Neural cell (in vitro differentiated cells): Measurements from ENCODE around the gene NID2. TPM values are rescaled to one million over a fixed set of nuclear protein-coding genes. Genes with fewer than 3 reads are reported as not detected.

Experiments used
- H2AFZ ChIP-seq: fragments of 200-600, 300-800 bp; sonication (generic), shearing (Covaris generic); 2 replicates; pipeline ENCODE4 v1.6.0; 2014; ENCODE audit warnings: low read depth, mild to moderate bottlenecking, antibody characterized with exemption, low read length, moderate library complexity
- H3F3A ChIP-seq: fragments of 200-600 bp; shearing (Covaris generic); 2 replicates; pipeline ENCODE4 v1.6.1; 2016; ENCODE audit warnings: mild to moderate bottlenecking, moderate library complexity, mixed read lengths, antibody characterized with exemption, low read length; ENCODE audit not compliant: insufficient read depth, poor library complexity, severe bottlenecking
- H3K27ac ChIP-seq: fragments of 200-600, 300-800 bp; sonication (generic), shearing (Covaris generic); 2 replicates; pipeline ENCODE4 v1.5.1; 2014; ENCODE audit warnings: mild to moderate bottlenecking, low read length, moderate library complexity
- H3K27me3 ChIP-seq: fragments of 300-800, 200-600 bp; sonication (generic), shearing (Covaris generic); 2 replicates; pipeline ENCODE4 v1.6.0; 2014; ENCODE audit warnings: mild to moderate bottlenecking, low read depth, low read length, moderate library complexity; ENCODE audit not compliant: insufficient read depth
- H3K36me3 ChIP-seq: fragments of 300-800, 200-600 bp; sonication (generic), shearing (Covaris generic); 2 replicates; pipeline ENCODE4 v1.5.1; 2014; ENCODE audit warnings: mild to moderate bottlenecking, antibody characterized with exemption, low read length, moderate library complexity; ENCODE audit not compliant: insufficient read depth
- H3K4me2 ChIP-seq: fragments of 300-800, 200-600 bp; sonication (generic), shearing (Covaris generic); 2 replicates; pipeline ENCODE4 v1.6.0; 2014; ENCODE audit warnings: mild to moderate bottlenecking, low read length
- H3K4me3 ChIP-seq: fragments of 300-800, 200-600 bp; sonication (generic), shearing (Covaris generic); 2 replicates; pipeline ENCODE4 v1.5.1; 2014; ENCODE audit warnings: mild to moderate bottlenecking, low read length, moderate library complexity
- H3K79me2 ChIP-seq: fragments of 200-600 bp; shearing (Covaris generic); replicated peaks from 2 replicates; pipeline ENCODE4 v1.6.0; 2014; ENCODE audit warnings: mild to moderate bottlenecking, low read length, moderate library complexity; ENCODE audit not compliant: insufficient read depth
- H3K9ac ChIP-seq: fragments of 300-800, 200-600 bp; sonication (generic), shearing (Covaris generic); 2 replicates; pipeline ENCODE4 v1.6.1; 2016; ENCODE audit warnings: mild to moderate bottlenecking, low read length, mixed read lengths
- H3K9me2 ChIP-seq: fragments of 200-600 bp; shearing (Covaris generic); 2 replicates; pipeline ENCODE4 v1.6.1; 2016; ENCODE audit warnings: mild to moderate bottlenecking, low read length, mixed read lengths; ENCODE audit not compliant: insufficient read depth
- H3K9me3 ChIP-seq: fragments of 200-600, 300-800 bp; sonication (generic), shearing (Covaris generic); 2 replicates; pipeline ENCODE4 v1.6.1; 2016; ENCODE audit warnings: mild to moderate bottlenecking, mixed run types, low read length, moderate library complexity, mixed read lengths
- H4K20me1 ChIP-seq: fragments of 200-600 bp; shearing (Covaris generic); 2 replicates; pipeline ENCODE4 v1.6.1; 2016; ENCODE audit warnings: mild to moderate bottlenecking, mixed run types; ENCODE audit not compliant: insufficient read depth
- EP300 ChIP-seq: fragments of 450-650 bp; conservative IDR thresholded peaks from 2 replicates; pipeline ENCODE4 v1.6.1; 2014; ENCODE audit warnings: antibody characterized with exemption, mild to moderate bottlenecking, moderate library complexity; ENCODE audit not compliant: poor library complexity, severe bottlenecking
- MXI1 ChIP-seq: fragments of 450-650 bp; conservative IDR thresholded peaks from 2 replicates; pipeline ENCODE4 v1.6.1; 2014; ENCODE audit warnings: antibody characterized with exemption, mild to moderate bottlenecking; ENCODE audit not compliant: poor library complexity, severe bottlenecking
- POLR2AphosphoS5 ChIP-seq: IDR thresholded peaks from 2 replicates; pipeline ENCODE4 v1.6.1; 2012
- RAD21 ChIP-seq: fragments of 450-650 bp; conservative IDR thresholded peaks from 2 replicates; pipeline ENCODE4 v1.6.1; 2014; ENCODE audit warnings: antibody characterized with exemption, mild to moderate bottlenecking, moderate library complexity
- SMC3 ChIP-seq: fragments of 450-650 bp; conservative IDR thresholded peaks from 2 replicates; pipeline ENCODE4 v1.6.1; 2014; ENCODE audit warnings: antibody characterized with exemption, mild to moderate bottlenecking, moderate library complexity; ENCODE audit not compliant: poor library complexity
- polyA plus RNA-seq: library from polyadenylated mRNA; depleted of rRNA; stranded (reverse); fragments of >200 nt; gene quantifications from 2 replicates; pipeline ENCODE4 v1.2.3, GENCODE V29; 2014
- TF ChIP-seq, protein P1 (sequence below): IDR thresholded peaks from 2 replicates; pipeline ENCODE4 v1.6.1; 2012; ENCODE audit warnings: borderline replicate concordance

Gene NID2
- polyA plus RNA-seq, 1 donor from 2014 or later, result 1.1 TPM

DNA sequence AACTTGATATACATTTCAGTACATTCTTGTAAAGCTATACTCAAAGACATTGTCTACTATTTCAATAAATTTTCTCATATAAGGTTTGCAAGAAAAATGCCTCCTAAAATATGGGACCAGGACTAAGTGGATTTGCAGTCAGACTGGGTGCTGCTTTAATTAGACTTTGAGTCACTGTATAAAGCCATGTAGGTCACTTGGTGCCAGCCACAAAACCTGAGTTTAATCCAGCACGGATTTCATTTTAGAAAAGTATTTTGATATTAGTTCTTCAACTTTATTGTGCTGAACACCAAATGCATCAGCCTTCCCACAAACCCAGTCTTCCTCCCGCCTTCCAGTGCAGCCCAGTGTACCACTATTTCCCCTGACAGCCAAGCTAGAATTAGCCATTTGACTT is 9.9 kb upstream of the NID2 start:
- Histone ChIP-seq H3F3A (no peaks in the 10 kb centered on the region), H3K4me3 (no peak overlapping the region), H4K20me1 (no peaks in the 10 kb centered on the region), H3K4me2 (no peak overlapping the region), H2AFZ (no peak overlapping the region), H3K27me3 (no peaks in the 10 kb centered on the region), H3K27ac (no peak overlapping the region), H3K36me3 (no peaks in the 10 kb centered on the region), H3K9me2 (no peaks in the 10 kb centered on the region), H3K9me3 (peaks cover under 1% of the 10 kb centered on the region), H3K9ac (no peak overlapping the region), H3K79me2 (no peaks in the 10 kb centered on the region)
- TF ChIP-seq SMC3 (no peak), EP300 (no peak), MXI1 (no peak), POLR2AphosphoS5 (no peak), RAD21 (no peak)
- TF ChIP-seq, protein P1, sequence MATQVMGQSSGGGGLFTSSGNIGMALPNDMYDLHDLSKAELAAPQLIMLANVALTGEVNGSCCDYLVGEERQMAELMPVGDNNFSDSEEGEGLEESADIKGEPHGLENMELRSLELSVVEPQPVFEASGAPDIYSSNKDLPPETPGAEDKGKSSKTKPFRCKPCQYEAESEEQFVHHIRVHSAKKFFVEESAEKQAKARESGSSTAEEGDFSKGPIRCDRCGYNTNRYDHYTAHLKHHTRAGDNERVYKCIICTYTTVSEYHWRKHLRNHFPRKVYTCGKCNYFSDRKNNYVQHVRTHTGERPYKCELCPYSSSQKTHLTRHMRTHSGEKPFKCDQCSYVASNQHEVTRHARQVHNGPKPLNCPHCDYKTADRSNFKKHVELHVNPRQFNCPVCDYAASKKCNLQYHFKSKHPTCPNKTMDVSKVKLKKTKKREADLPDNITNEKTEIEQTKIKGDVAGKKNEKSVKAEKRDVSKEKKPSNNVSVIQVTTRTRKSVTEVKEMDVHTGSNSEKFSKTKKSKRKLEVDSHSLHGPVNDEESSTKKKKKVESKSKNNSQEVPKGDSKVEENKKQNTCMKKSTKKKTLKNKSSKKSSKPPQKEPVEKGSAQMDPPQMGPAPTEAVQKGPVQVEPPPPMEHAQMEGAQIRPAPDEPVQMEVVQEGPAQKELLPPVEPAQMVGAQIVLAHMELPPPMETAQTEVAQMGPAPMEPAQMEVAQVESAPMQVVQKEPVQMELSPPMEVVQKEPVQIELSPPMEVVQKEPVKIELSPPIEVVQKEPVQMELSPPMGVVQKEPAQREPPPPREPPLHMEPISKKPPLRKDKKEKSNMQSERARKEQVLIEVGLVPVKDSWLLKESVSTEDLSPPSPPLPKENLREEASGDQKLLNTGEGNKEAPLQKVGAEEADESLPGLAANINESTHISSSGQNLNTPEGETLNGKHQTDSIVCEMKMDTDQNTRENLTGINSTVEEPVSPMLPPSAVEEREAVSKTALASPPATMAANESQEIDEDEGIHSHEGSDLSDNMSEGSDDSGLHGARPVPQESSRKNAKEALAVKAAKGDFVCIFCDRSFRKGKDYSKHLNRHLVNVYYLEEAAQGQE, result no peak

DNA sequence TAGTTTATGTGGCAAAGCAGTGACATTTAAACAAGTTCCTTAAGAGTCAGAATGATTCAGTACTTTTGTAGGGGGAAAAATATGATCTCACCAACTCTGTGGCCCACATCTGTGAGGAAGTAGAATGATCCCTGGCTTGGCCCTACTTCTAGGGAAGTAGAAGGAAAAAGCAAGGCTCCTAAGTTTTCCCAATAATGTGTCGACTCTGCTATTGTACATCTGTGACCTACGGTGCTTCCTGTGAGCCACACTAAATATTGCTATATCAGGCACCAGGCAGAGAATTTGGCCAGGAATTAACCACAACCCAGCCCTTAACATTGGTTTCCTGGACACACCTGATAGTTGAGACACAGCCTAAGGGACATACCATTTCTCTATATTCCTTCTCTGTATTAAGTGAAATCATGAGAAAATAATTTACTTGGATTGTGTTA is 9.3 kb upstream of the NID2 start:
- H3K4me2 ChIP-seq, result no peak overlapping the region

More for the DNA sequence above, 9.3 kb upstream of the NID2 start:
- H3K9me2 ChIP-seq, result no peaks in the 10 kb centered on the region
- H3K9ac ChIP-seq, result no peak overlapping the region
- H3K9me3 ChIP-seq, result no peaks in the 10 kb centered on the region
- no peaks in the 10 kb centered on the region for H3F3A ChIP-seq
- H3K27ac ChIP-seq, result no peak overlapping the region
- H2AFZ ChIP-seq, result no peak overlapping the region
- TF ChIP-seq EP300, result no peak
- TF ChIP-seq, protein P1, result no peak
- H4K20me1 ChIP-seq, result no peaks in the 10 kb centered on the region
- no peak overlapping the region for H3K4me3 ChIP-seq
- no peaks in the 10 kb centered on the region for H3K27me3 ChIP-seq
- no peaks in the 10 kb centered on the region for H3K36me3 ChIP-seq
- no peaks in the 10 kb centered on the region for H3K79me2 ChIP-seq
